NCI-H526 treated with DMSO at 0.1 percent for 48 hours (cell line): ENCODE measurements around the gene NDUFA12.
A peak's percentile ranks its signal among the peaks of the same experiment; 100 is the strongest.
"Not testable (repeated sequence)": the region's sequence is repeated elsewhere in the genome, so short reads cannot be mapped to it uniquely, and the experiment has no call there.

Source experiments
- DNase-seq: peaks from one replicate; lab custom pipeline; 2025; lab: John Stamatoyannopoulos, UW

NDUFA12 gene

GRCh38 chr12:95003213-95003920, at the start of gene NDUFA12:
TSS of gene NDUFA12 (minus strand) at chr12:95003697. CDS start at chr12:95003680, 17 bp downstream.
- peak; percentile 87 for DNase-seq

GRCh38 chr12:95051241-95051640, 47.7 kb upstream of the NDUFA12 start:
- no peak for DNase-seq

- DNase-seq: no peak
Measured at GRCh38 chr12:95037906-95038305, 34.4 kb upstream of the NDUFA12 start.

- DNase-seq: no peak
Measured at GRCh38 chr12:95034750-95035149, 31.3 kb upstream of the NDUFA12 start.

- DNase-seq: no peak
Measured at GRCh38 chr12:95022477-95022876, 19.0 kb upstream of the NDUFA12 start.

- DNase-seq: no peak
Measured at GRCh38 chr12:95017482-95017881, 14.0 kb upstream of the NDUFA12 start.

GRCh38 chr12:95016120-95016519, 12.6 kb upstream of the NDUFA12 start:
- DNase-seq: no peak

GRCh38 chr12:95014554-95014953, 11.1 kb upstream of the NDUFA12 start:
- DNase-seq: no peak

GRCh38 chr12:95006206-95006605, 2.7 kb upstream of the NDUFA12 start:
- no peak for DNase-seq

- no peak for DNase-seq
Measured at GRCh38 chr12:95004610-95005009, 1.1 kb upstream of the NDUFA12 start.

- DNase-seq: no peak
Measured at GRCh38 chr12:95003921-95004272, 400 bp upstream of the NDUFA12 start.

GRCh38 chr12:95002754-95003153, 743 bp downstream of the NDUFA12 start:
- DNase-seq: no peak

GRCh38 chr12:94998326-94998725, 5.2 kb downstream of the NDUFA12 start:
- DNase-seq: no peak

- no peak for DNase-seq
Measured at GRCh38 chr12:94997726-94998125, 5.8 kb downstream of the NDUFA12 start.

GRCh38 chr12:94997061-94997460, 6.4 kb downstream of the NDUFA12 start:
- no peak for DNase-seq

- DNase-seq: no peak
Measured at GRCh38 chr12:94994312-94994711, 9.2 kb downstream of the NDUFA12 start.

GRCh38 chr12:94993855-94994254, 9.6 kb downstream of the NDUFA12 start:
- not testable (repeated sequence) for DNase-seq

GRCh38 chr12:94990222-94990621, 13.3 kb downstream of the NDUFA12 start:
- DNase-seq: no peak

GRCh38 chr12:94988471-94988870, 15.0 kb downstream of the NDUFA12 start:
- no peak for DNase-seq

- no peak for DNase-seq
Measured at GRCh38 chr12:94987801-94988200, 15.7 kb downstream of the NDUFA12 start.

- no peak for DNase-seq
Measured at GRCh38 chr12:94987076-94987669, 16.3 kb downstream of the NDUFA12 start.

- DNase-seq: not testable (repeated sequence)
Measured at GRCh38 chr12:94985099-94985498, 18.4 kb downstream of the NDUFA12 start.

GRCh38 chr12:94983321-94983720, 20.2 kb downstream of the NDUFA12 start:
- no peak for DNase-seq

- no peak for DNase-seq
Measured at GRCh38 chr12:94982456-94982855, 21.0 kb downstream of the NDUFA12 start.
